AG10803 (cell line): ENCODE data around the gene FAM240A.

Experiments used
- DNase-seq: peaks from one replicate; pipeline ENCODE4 v3.0.0; 2010; ENCODE audit warnings: low read depth
- H3K4me3 ChIP-seq: 2 replicates; pipeline ENCODE4 v1.5.1; 2011; ENCODE audit warnings: mild to moderate bottlenecking, low read length, control low read depth
- TF ChIP-seq, protein P1 (sequence below): conservative IDR thresholded peaks from 2 replicates; pipeline ENCODE4 v1.5.1; 2011; ENCODE audit warnings: mild to moderate bottlenecking, low read length, control low read depth, inconsistent platforms

The FAM240A gene

DNA sequence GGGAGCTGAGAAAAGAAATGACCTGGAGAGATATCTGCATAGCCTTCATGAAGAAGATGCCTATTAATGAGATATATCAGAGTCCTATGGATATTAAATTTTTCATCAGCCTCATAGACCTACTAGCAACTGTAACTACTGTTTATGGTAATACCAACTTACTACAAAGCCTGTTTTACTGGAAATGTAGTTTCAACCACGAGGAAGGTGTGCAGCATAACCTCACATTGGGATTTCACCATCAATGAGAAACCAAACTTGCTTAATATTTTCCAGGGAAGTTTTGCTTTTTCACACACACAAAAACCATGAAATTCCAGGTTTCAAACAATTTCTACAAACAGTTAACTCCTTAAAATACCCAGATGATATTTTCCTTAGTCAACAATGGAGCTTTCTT, 31.4 kb downstream of the FAM240A start:
- H3K4me3 ChIP-seq, result no peak overlapping the region
- TF ChIP-seq, protein P1, sequence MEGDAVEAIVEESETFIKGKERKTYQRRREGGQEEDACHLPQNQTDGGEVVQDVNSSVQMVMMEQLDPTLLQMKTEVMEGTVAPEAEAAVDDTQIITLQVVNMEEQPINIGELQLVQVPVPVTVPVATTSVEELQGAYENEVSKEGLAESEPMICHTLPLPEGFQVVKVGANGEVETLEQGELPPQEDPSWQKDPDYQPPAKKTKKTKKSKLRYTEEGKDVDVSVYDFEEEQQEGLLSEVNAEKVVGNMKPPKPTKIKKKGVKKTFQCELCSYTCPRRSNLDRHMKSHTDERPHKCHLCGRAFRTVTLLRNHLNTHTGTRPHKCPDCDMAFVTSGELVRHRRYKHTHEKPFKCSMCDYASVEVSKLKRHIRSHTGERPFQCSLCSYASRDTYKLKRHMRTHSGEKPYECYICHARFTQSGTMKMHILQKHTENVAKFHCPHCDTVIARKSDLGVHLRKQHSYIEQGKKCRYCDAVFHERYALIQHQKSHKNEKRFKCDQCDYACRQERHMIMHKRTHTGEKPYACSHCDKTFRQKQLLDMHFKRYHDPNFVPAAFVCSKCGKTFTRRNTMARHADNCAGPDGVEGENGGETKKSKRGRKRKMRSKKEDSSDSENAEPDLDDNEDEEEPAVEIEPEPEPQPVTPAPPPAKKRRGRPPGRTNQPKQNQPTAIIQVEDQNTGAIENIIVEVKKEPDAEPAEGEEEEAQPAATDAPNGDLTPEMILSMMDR, result no peak
- DNase-seq, result no peak

DNA sequence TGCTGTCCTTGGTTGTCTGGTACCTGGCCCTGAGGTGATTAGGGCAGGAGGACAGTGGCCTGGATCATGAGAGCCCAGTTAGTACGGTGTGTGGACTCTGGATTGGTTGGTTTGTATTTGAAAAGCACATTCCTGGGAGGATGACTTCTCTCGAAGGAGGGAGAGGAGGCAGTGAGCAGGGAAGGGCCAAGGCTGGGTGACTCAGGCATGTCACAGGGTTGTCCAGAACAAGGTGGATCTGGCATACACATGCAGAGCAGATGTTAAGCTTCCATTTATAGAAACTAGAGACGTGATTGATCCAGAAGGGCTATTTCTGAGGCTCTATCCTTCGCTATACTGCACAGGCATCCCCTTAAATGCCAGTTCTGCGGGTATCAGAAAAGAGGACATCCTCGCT, 34.4 kb downstream of the FAM240A start:
- peak; percentile 88 for DNase-seq
- no peak overlapping the region for H3K4me3 ChIP-seq
- TF ChIP-seq, protein P1, result no peak

DNA sequence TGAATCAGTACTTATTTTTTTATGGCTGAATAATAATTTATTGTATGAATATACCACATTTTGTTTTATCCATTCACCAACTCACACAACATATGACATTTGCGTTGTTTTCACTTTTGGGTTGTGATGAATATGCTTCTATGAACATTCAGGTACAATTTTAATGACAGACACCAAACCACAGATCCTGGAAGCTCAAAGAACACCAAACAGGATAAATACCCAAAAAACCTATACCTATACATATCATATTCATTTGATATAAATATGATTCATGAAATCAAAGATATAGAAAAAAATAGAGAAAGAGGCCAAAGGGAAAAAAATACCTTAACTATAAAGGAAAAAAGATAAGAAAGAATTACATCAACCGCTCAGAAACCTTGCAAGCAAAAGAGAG, 35.8 kb downstream of the FAM240A start:
- DNase-seq, result no peak
- TF ChIP-seq, protein P1, result no peak
- no peak overlapping the region for H3K4me3 ChIP-seq

DNA sequence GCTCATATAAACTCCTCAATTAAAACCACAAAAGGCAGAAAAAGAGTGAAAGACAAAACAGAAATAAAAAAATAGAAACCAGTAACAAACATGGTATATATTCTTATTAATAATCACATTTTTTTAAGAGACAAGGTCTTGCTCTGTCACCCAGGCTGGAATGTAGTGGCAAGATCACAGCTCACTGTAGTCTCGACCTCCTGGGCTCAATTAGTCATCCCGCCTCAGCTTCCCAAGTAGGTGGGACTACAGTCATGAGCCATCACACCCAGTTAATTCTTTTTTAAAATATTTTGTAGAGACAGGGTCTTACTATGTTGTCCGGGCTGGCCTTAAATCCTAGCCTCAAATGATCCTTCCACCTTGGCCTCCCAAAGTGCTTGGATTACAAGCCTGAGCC, 37.1 kb downstream of the FAM240A start:
- H3K4me3 ChIP-seq, result no peak overlapping the region
- TF ChIP-seq, protein P1, result no peak
- peak; percentile 27 for DNase-seq

DNA sequence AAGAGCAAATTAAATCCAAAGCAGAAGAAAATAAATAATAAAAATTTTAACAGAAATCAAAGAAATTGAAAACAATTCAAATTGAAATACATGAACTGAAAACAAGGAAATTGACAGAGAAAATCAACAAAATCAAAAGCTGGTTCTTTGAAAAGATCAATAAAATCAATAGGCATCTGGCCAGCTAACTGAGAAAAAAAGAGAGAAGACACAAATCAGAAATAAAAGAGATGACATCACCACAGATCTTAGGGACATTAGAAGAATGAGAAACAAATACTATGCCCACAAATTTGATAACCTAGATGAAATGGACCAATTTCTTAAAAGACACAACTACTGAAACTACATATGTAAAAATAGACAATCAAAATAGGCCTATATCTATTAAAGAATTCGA, 38.8 kb downstream of the FAM240A start:
- no peak for DNase-seq
- TF ChIP-seq, protein P1, result no peak

DNA sequence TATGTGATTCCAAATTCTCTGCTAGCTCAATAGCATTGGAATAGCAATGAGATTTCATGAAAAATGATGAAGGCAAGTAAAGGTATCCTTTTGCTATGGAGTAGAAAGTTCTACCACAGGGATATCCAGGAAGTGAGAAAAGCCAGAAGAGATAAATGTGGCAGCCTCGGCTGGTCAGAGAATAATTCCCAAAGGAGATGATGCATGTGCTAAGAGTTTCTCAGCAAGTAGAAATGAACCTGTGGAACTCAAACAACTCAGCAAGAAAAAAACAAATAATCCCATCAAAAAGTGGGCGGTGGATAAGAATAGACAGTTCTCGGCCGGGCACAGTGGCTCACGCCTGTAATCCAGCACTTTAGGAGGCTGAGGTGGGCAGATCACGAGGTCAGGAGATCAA, 42.9 kb downstream of the FAM240A start:
- no peak overlapping the region for H3K4me3 ChIP-seq
- TF ChIP-seq, protein P1, result no peak
- peak; percentile 26 for DNase-seq

More for the DNA sequence above, 38.8 kb downstream of the FAM240A start:
- H3K4me3 ChIP-seq, result no peak overlapping the region

DNA sequence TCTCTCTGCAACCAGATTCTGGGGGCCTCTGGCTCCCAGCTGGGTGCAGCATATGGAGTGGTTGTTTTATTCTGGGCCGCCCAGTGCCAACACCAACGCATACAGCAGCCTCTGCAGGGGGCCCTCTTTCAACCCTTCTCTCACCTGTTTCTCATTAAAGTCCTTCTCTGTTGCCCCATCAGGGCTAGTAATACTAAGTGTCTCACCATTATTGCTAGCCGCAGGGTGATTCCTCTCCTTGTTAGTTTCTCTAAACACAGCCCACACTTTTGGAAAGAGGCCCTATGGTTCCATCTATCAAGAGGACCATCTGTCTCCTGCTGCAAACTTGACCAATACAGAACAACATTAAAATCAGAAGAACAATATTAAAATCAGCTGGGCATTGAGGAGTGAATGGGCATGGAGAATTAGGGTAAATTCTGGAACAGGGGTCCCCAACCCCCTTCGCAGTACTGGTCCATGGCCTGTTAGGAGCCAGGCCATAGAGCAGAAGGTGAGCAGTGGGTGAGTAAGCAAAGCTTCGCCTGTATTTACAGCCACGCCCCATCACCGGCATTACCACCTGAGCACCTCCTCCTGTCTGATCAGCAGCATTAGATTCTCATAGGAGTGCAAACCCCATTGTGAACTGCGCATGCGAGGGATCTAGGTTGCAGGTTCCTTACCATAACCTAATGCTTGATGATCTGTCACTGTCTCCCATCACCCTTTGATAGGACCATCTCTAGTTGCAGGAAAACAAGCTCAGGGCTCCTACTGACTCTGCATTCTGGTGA, 44.6 kb downstream of the FAM240A start:
- TF ChIP-seq, protein P1, result no peak
- DNase-seq, result peak; percentile 78
- no peak overlapping the region for H3K4me3 ChIP-seq
